HG02623 (cell line): ENCODE measurements around the gene PLOD3.

Experiments used
- ATAC-seq: cut with Tn5 transposase; IDR thresholded peaks from one replicate; pipeline ENCODE4 v1.9.1; 2021; ENCODE audit warnings: moderate library complexity; ENCODE audit not compliant: unreplicated experiment

PLOD3 gene

GRCh38 chr7:101186194-101186593 is 31.2 kb downstream of the PLOD3 start:
- ATAC-seq = no peak

GRCh38 chr7:101185258-101185839 is 32.0 kb downstream of the PLOD3 start:
- ATAC-seq = no peak

DNA sequence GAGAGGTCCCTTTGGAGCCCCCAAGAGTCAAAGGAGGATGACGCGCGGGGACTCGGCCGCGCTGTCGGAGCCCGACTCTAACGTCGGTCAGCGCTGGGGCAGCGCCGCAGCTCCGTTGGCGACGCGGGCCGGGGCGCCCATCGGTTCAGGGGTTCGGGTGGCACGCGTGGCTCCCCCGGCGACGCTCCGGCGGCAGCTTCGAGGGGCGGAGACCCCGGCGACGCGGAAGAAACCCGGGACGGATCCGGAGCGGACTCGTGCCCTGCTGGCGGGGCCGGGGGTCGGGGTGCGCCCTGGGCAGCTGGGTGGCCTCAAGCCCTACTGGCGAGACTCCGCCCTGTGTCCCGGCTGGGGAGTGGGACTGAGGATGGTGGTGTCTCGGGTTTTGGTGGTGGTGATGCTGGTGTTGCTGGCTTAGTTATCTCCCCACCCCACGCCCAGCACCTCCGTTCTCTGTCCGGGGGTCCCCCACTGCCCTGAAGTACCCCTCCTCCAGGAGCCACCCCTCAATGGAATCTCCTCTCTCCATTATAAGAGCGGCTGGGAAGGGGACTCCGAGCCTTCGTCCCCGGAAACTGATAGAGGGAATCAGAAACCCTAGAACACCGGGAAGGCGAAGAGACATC is 37.1 kb downstream of the PLOD3 start, which contains the start of gene NAT16:
Gene NAT16 (minus strand): TSS at position 164 of the 626 bp plus-strand sequence. CDS start 5,486 bp downstream, outside the sequence.
- ATAC-seq = no peak

- ATAC-seq = no peak
These were observed 37.7 kb downstream of the PLOD3 start for GRCh38 chr7:101179713-101180112.

DNA sequence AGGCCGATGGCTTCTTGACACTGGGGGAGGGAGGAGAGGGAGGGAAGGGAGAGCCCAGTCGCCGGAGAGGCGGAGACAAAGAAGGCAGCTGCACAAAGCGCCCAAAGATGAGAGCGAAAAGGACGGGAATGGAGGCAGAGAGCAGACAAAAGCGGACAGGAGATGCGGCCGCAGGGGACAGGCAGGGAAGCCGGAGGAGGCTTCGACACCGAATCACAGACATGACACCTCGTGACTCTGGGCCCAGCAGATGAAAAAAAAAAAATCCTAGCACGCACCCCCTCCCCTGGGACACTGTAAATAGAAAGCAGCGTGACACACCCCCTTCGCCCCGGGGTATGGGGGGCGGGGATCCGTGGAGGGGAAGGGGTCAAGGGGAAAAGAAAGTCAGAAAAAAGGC is 38.3 kb downstream of the PLOD3 start:
- no peak for ATAC-seq

DNA sequence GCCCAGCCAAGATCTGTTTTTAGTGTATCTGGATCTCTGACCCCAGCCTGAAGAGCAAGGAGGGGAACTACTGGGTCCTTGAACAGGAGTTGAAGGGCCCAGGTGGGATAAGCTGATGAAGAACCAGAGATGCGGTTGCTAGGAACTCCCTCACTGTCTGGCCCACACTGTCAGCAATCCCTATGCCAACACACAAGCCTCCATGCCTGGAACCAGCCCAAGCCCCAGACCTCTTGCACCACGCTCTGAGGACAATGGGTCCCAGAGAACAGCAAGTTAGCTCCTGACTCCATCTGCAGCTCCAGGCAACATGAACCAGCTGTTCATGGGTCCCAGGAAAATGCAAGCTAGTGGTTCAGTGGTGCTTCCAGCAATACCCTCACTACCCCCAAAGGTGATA is 39.7 kb downstream of the PLOD3 start:
- no peak for ATAC-seq

DNA sequence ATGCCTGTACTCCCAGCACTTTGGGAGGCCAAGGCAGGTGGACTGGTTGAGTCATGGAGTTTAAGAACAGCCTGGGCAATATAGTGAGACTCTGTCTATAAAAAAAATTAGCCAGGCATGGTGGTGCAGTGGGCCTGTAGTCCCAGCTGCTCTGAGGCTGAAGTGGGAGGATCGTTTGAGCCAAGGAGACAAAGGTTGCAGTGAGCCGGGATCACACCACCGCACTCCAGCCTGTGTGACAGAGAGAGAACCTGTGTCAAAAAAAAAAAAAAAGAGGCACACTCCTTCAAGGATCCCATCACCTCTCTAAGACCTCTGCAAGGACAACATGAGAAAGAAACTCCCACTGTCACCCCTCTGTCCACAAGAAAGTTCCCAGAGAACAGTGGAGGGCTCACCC is 41.7 kb downstream of the PLOD3 start:
- no peak for ATAC-seq

DNA sequence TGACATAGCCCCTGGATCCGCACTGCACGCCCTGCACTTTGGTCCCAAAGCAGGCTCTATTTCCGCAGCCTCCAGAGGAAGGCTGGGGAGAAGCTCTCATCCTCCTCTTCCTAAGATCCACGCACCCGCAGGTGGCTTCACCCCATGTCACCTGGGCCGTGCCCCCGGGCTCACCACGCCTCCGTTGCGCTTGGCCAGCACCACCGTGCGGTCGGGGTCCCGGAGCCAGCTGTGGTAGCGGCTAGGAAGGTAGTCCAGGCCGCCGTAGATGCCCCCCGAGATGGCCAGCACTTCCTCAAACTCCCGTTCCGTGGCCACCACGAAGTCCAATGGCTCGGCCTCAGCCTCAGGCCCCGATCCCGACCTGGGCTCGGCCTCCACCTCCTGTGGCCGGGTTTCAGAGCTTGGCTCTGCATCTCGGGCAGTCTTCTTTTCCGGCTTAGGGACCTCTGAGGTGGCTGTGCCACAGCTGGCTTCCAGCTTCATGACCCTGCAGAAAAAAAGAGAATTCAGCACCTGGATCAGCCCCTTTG is 43.0 kb downstream of the PLOD3 start:
- no peak for ATAC-seq

- ATAC-seq = no peak
These were observed 43.6 kb downstream of the PLOD3 start for GRCh38 chr7:101173752-101174244.

GRCh38 chr7:101172854-101173751 is 44.3 kb downstream of the PLOD3 start:
- ATAC-seq = no peak

DNA sequence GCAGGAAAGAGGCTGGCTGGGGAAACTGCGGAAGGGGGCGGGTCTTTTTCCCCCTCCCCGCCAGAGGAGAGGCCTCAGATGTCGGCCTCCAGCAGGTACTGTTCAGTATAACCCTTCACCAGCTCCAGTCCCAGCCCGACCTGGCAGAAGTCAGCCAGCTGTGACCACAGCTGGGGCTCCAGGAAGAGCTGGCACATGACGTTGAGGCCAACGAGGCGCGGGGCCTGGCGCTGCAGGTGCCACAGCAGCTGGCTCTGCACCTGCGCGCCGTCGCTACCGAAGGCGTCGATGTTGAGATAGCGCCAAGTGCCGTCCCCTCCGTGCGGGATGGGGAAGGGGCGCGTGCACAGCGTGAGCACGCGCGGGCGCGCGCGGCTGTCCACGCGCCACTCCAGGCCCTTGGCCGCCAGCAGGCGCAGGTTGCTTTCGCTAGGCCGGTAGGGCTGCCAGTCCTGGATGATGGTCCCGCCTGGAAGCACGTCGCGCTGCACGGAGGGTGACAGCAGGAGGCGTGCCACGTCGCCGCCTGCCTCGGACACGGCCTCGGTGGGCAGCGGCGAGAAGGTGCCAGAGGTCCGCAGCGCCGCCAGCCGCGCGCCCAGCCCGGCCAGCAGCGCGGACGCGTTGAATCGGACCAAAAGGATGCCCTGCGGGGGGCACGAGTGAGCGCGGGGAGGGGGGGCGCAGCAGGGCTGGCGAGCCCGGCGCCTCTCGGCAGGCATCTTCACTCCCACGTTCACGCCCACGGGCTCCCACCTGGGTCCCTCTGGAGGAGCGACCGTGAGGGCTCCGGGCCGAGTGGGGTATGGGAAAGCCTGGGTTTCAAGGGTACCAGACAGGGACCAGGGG is 45.2 kb downstream of the PLOD3 start:
- no peak for ATAC-seq

DNA sequence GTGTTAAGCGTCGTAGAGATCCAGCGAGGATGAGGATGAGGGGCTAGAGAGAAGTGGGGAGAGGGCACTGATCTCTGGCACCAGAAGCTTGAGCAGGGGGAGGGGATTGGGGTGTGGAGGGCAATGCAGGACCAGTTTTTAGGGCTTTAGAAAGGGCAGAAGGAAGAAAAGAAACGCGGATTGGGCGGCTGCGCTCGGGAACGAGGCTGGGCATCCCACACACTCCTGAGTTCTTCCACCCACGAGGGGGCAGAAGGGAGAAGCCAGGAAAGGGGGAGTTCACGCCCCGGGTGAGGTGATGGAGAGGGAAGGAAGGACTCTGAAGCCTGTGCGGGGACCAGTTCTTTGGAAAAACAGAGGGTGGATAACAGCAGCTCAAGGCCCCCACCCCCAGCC is 45.9 kb downstream of the PLOD3 start:
- ATAC-seq = no peak

- ATAC-seq = no peak
These were observed 46.6 kb downstream of the PLOD3 start for GRCh38 chr7:101170617-101171441.

DNA sequence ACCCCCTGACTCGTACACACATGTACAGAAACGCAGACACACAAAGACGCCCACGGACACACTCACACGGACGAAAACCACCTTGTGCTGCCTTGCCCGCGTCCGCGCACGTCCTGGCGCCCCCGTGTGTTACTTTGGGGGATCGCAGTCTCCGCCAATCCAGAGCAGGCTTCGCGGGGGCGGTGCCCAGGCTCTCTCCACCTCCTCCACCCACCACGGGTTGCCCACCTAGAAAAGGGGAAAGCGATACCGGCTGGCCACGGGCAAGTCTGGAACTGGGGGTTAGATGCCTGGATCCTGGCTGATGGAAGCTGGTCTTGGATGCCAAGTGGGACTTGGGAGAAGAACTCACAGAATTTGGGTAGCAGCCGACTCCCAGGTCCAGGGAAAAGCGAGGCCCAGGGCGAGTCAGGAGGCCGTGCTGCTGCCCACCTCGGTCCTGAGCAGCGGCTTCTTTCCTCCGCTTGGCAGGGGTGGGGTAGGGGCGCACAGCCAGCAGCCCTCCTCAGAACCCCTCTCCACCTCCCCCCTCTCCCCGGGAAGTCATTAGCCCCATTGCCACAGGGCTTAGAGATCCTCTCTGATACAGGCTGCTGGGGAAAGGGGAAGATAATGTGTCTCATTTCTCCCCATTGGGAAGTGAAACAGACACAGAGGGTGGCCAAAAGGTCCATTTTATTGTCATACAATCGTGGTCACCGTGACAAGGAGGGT is 47.4 kb downstream of the PLOD3 start:
- no peak for ATAC-seq

GRCh38 chr7:101169110-101169837 is 48.1 kb downstream of the PLOD3 start:
- ATAC-seq = no peak

DNA sequence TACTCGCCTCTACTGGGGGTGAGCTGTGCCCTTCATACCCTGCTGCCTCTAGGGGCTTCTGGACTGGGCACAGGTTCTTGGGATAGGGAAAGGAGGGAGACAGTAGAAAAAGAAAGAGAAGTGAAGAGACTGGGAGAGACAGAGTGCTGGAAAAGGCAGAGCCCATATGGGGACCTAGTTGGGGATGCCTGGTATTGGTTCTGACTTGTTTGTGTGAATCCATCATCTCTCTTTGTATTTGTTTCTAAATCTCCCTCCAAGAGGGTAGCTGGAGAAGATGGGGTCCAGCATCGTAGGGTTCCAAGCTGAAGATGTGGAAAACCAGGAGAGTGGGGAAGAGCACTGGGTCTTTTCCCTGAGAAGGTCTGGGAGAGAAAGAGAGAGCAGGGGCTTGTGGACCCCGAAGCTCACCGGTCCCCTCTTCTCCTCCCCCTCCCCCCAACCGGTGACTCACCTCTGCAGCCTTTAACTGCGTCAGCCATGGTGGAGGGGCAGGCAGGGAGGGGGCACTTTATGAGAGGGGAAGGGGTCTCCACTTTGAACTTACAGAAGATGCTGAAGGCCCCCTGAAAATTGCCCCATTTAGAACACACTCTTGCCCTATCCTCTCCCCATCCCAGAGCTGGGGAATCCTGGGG is 48.9 kb downstream of the PLOD3 start:
- ATAC-seq = no peak

DNA sequence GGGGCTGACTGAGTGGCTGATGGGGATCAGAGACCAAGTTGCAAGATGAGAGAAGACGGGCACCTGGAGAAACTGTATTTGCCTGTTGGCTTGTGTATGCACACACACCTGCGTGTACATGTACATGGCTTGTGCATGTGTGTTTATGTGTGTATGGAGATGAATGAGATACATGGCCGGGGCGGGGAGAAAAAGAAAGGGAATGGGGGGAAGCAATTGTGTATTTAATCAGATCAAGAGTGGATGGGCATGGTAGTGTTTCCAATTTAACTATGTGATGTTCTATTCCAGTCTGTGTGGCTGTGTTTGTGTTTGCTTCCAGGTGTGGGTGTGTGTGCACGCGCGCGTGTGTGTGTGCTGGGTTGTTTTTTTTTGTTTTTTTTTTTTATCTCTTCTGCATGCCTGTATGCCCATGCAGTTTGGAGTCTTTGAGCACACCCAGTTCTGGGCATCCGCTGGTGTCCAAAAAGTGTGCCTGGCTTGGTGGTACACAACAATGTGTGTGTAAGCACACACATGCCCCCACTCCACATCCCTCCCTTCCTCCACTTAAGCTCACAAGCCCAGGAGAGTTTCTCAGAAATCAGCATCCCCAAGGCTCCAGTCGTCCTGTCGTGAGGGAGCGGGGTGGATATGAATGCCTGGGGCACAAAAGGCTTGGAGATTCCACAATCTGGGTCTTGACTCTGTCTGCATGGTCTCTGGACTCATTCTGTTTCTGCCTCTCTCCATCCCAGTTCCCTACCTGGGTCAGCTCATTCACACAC is 49.6 kb downstream of the PLOD3 start:
- ATAC-seq = no peak
